H4 (cell line): ENCODE results near the gene CREB3L2. TPM values are rescaled to one million over a fixed set of nuclear protein-coding genes. Genes with fewer than 3 reads are reported as not detected.
A peak's percentile ranks its signal among the peaks of the same experiment; 100 is the strongest.
"Not testable (repeated sequence)": the region's sequence is repeated elsewhere in the genome, so short reads cannot be mapped to it uniquely, and the experiment has no call there.

Source experiments
- DNase-seq: peaks from one replicate; pipeline ENCODE4 v3.0.0-alpha.2; 2015; ENCODE audit warnings: low spot score
- total RNA-seq: library from RNA; depleted of rRNA; stranded (reverse); fragments of >200 nt; shearing (Covaris generic); gene quantifications from 2 replicates; pipeline ENCODE4 v1.2.3, GENCODE V29; 2014

The CREB3L2 gene
- total RNA-seq, 1 experiment from 2014 or later = 18.0 TPM

GRCh38 chr7:138014686-138015085 lies 12.8 kb upstream of the CREB3L2 start:
- no peak for DNase-seq

DNA sequence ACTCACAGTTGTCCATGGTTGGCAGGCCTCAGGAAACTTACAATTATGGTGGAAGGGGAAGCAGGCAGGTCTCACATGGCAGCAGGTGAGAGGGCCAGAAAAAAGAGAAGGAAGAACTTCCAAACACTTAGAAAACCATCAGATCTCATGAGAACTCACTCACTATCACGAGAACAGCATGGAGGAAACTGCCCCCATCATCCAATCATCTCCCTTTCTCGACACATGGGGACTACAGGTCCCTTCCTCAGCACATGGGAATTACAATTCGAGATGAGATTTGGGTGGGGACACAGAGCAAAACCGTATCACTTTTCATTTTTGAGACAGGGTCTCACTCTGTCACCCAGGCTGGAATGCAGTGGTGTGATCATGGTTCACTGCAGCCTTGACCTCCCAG lies 12.3 kb upstream of the CREB3L2 start:
- not testable (repeated sequence) for DNase-seq

DNA sequence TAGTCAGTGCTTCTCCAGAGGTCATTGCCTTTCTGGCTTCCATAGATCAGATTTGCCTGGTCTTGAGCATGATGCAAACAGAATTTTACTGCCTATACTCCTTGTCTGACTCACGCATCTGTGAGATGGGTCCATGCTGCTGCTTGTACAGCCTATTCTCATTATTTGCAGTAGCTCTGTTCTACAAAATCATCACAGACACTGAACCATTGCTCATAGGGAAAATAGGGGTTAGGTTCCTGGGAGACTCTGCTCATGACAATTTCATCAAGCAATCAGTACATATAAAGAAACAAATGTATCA lies 7.4 kb upstream of the CREB3L2 start:
- no peak for DNase-seq

GRCh38 chr7:138008588-138009349 lies 6.9 kb upstream of the CREB3L2 start:
- peak; percentile 69 for DNase-seq

DNA sequence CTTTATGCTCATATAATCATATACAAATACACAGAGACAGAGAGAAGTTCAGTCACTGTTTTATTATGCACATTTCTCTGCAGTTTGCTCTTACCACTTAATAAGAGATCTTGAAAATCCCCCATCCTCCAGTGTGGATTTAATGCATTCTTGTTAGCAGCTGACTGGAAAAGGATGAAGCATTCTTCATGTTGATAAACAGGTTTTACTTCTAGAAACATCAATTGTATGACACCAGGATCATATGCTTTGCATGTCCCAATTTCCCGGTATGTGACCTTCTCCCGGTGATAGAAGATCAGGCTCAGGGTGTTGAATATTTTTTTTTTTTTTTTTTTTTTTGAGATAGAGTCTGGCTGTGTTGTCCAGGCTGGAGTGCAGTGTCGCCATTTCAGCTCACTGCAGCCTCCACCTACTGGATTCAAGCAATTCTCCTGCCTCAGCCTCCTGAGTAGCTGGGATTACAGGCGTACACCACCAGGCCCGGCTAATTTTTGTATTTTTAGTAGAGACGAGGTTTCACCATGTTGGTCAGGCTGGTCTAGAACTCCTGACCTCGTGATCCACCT lies 6.2 kb upstream of the CREB3L2 start:
- no peak for DNase-seq

DNA sequence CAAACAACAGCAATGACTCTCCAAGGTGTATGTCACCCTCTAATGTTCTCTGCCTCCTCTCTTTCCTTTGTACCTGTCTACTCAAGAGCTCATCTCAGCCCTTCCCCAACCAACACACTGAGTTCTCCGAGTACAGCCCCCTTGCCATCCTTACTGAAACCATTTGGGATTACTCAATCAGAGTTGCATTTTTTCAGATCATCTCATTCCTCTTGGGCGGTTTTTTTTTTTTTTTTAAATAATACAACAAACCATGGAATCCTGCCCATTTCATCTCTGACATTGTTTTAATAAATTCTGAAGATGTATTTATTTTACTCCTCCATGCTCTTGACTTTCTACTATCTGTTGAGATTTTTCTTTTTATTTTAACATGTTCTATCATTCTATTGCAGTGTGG lies 4.2 kb upstream of the CREB3L2 start:
- no peak for DNase-seq

GRCh38 chr7:138004936-138005335 lies 3.0 kb upstream of the CREB3L2 start:
- DNase-seq = no peak

DNA sequence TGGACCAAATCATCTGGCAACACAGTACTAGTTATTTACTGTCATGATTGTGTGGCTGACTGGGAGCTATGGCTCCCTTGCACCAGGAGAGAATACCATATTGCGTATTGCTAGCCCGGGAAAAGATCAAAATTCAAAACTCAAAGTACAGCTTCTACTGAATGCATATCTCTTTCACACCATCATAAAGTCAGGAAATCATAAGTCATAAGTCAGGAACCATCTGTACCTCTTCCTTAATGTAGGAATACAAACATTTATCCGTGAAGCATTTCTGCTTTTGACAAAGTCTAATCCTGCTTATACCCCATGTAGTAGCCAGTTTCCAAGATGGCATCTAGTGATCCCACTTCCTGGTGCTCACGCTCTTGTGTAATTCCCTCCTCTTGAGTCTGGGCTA lies 2.2 kb upstream of the CREB3L2 start:
- DNase-seq = no peak

DNA sequence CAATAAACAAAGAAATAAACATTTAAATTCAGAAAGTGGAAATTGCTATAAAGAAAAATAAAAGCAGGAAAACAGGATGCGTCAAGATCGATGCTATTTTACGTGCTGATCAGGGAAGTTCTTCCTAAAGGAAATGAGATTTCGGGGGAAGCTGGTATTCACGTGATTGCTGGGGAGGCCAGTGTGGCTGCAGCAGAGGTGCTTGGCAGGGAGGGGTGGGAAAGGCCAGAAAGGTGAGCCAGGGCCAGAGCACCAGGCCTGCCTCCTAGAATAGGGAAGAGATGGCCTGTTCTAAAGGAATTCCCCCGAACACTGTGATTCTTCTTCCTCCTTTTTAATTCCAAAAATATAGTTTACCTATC lies 923 bp upstream of the CREB3L2 start:
- no peak for DNase-seq

DNA sequence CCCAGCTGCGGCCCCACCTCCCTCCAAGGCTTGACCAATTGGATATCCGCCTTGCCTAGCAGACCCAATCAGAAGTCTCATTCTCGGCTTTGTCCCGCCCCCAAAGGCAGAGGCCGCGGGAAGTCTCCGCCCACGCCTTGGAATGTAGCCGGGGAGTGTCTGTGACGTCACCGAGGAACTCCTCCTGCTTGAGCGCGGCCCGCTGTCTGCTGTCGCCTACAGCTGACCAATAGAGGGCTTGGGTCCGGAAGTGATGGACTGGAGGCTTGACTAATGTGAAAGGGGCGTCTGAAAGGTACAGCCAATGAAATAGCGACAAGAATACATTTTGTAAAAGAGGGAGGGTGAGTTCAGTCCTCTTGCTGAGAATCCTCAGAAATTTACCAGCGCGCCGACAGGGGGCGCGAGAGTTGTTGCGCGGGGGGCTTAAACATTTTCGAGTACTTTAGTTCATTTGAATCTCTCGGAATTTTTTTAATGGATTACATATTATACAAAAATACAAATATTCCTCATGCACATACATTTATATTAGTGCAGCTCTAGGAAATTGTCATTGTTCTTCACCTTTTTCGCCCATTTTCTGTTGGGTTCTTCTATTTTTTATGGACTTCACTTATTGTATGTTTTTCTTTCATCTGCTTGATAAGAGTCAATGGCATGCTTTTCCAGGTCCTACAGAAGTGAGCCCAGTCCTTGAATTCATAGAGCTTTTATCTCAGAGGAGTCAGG lies 376 bp upstream of the CREB3L2 start:
- peak; percentile 100 for DNase-seq

DNA sequence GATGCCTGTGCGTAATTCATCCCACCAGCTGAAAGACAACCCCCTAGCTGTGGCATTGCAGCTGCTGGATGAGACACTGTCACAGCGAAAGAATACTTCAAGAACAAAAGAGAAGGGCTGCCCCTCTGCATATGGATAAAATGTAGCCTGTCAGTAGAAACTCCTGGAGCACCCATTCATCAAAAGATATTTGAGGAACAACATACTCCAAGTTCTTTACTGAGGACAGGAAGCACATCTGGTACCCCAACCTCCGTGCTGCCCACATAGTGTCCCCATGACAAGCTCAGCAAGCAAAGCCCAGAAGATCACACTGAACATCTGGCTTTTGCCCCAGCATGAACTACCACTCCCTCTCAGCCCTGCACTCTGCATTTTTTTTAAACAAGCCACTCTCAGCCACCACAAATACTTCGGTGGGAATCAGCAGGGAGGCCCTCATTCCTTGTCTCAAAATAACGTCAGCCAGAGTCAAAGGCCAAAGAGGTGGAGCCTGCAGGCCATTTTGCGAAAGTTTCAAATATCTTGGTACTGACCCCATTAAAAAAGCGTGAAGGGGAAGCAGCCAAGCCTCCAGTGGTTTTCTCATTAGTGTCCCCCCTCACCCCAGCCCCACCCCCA lies 1.7 kb downstream of the CREB3L2 start:
- DNase-seq = peak; percentile 85

DNA sequence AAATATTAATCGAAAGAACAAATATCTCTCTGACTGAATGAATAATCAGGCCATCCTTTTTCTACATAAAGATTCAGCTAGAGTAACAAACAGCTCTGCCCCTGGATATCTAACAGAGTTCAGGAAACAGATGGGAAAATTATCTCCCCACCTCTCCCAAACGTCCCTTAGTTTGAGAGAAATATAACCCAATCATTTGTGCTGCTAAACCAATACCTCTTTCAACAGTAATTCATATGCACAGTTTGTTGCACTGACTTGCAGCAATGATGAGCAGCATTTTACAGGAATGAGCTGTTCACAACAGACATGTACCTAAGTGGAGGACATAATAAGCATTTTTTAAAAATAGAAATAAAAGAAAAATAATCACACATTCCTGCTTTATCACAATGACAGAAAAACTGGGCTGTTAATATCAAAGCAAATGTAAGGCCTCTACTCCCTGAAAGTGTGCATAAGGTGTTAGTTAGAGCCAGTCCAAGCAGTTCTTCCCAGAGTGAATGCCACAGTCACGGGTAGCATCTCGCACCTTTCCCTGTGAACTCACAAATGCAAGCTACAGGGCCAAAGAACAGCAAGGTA lies 2.3 kb downstream of the CREB3L2 start:
- DNase-seq = no peak

- DNase-seq = no peak
Measured at GRCh38 chr7:137998250-137998649, 3.6 kb downstream of the CREB3L2 start.

DNA sequence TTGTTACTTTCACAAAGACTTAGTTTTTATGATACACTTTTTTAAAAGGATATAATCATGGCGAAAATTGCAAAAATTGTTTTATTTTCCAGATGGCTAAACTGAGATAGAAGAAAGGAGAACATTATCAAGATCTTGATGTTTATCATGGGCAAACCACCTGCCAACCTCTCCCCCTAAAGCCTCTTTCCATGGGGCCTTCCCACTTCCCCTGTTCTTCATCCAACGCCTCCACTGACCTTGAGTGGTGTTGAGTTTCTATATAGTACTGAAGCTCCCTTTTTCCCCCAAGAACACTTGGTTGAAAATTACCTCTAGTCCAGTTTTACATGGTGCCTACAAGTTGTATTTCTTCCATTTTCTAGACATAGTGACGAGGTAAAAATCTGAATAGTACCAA lies 5.0 kb downstream of the CREB3L2 start:
- DNase-seq = no peak

GRCh38 chr7:137996386-137996851 lies 5.5 kb downstream of the CREB3L2 start:
- peak; percentile 36 for DNase-seq

GRCh38 chr7:137994216-137994615 lies 7.7 kb downstream of the CREB3L2 start:
- DNase-seq = no peak

DNA sequence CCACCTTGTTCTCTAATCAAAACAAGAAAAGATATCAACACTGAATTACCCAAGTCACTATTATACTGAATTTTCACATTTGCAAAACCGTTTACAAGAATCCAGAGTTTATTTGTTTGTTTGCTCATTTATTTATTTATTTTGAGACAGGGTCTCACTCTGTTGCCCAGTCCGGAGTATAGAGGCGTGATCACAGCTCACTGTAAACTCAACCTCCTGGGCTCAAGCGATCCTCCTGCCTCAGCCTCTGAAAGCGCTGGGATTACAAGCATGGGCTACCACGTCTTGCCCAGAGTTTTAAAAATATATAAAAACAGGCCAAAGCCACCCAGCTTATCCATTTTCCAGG lies 8.5 kb downstream of the CREB3L2 start:
- DNase-seq = no peak

DNA sequence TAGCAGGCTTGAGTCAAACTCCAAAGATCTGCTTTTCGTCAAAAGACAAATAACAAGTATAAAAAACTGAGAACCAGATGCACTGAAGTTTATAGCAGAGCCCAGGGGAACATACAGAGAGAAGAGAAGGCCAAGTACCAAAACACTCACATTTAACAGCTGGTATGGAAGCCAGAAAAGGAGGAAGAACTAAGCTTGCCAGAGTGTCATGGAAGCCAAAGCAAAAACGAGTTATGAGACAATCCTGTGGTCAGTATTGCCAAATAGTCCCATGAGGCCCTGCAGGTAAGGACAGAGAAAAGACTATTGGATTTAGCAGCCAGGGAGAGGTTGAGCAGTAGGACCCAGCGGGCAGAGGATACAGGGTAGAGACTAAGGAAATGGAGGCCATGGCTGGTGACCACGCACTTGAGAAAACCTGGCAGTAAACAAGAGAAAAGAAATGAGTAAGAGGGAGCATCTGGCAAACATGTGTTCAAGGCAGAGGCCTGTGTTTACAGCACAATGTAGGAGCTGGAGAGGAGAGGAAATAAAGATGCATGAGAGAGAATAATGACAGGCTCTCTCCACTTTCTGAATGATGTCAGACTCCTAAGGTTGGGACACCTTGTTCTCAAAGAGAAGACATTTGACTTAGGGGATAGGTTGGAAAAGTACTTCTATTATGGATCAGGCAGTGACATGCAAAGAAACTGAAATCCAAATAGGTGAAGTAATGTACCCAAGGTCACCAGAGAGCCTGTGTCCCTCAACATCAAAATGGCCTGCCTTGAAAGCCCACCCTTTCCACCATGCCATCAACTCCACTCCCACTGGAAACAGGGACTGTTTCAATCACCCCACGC lies 9.1 kb downstream of the CREB3L2 start:
- peak; percentile 96 for DNase-seq

DNA sequence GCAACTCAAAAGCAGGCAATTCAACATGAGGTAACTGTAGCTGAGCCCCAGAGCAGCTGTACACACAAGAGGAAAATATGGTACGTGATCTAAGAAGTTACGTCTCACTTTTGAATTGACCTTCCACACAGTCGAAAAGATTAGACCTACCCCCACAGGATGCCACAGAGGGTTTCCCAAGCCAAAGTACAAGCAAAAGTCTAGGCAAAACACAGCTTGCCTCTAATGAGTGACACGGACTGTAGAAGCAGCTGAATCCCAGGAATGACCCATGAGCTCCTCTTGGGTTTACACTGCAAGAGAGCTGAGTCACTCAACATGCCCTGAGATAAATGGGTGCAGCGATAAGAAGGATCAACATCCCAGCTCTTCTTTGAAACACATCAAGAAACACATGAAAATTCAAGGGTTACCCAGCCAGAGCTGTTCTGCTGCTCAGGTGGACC lies 9.8 kb downstream of the CREB3L2 start:
- DNase-seq = peak; percentile 48

- peak; percentile 51 for DNase-seq
Measured at GRCh38 chr7:137990251-137990941, 11.5 kb downstream of the CREB3L2 start.

- DNase-seq = no peak
Measured at GRCh38 chr7:137989590-137989989, 12.3 kb downstream of the CREB3L2 start.
